Mesothelial cell of epicardium (in vitro differentiated cells): ENCODE data around the gene PDE2A. TPM values are rescaled to one million over a fixed set of nuclear protein-coding genes. Genes with fewer than 3 reads are reported as not detected.

Source experiments
- DNase-seq, 2 experiments: peaks; one replicate each; pipeline ENCODE4 v3.0.0; 2021; ENCODE audit warnings: low spot score in 2 of 2; ENCODE audit not compliant: unreplicated experiment in 2 of 2
- H3K27ac Mint-ChIP-seq: 2 replicates; pipeline ENCODE4 v1.8.0; 2021; ENCODE audit warnings: mixed read lengths
- H3K27me3 Mint-ChIP-seq: 2 replicates; pipeline ENCODE4 v1.8.0; 2021; ENCODE audit warnings: low read depth, mixed read lengths
- H3K36me3 Mint-ChIP-seq: 2 replicates; pipeline ENCODE4 v1.8.0; 2021; ENCODE audit warnings: mixed read lengths
- H3K4me1 Mint-ChIP-seq: 2 replicates; pipeline ENCODE4 v1.8.0; 2021; ENCODE audit warnings: mixed read lengths
- H3K4me3 Mint-ChIP-seq: 2 replicates; pipeline ENCODE4 v1.8.0; 2021; ENCODE audit warnings: mild to moderate bottlenecking, moderate library complexity, mixed read lengths
- H3K9me3 Mint-ChIP-seq: 2 replicates; pipeline ENCODE4 v1.8.0; 2021; ENCODE audit warnings: mixed read lengths
- total RNA-seq: library from RNA; stranded (reverse); gene quantifications from 3 replicates; pipeline ENCODE4 v1.2.1, GENCODE V29; 2021
- TF ChIP-seq, protein P1 (sequence below): fragments of 200-600 bp; sonication (generic); IDR thresholded peaks from one replicate; pipeline ENCODE4 v1.5.0; 2021; ENCODE audit warnings: antibody characterized with exemption; ENCODE audit not compliant: unreplicated experiment

Gene PDE2A
- total RNA-seq, 1 donor from 2014 or later: 1.1 TPM

- Mint-ChIP-seq H3K27ac (peak overlapping the region; percentile 39), H3K9me3 (no peaks in the 10 kb centered on the region), H3K36me3 (peaks cover 4% of the 10 kb centered on the region), H3K4me1 (peaks cover 8% of the 10 kb centered on the region), H3K27me3 (peaks cover 29% of the 10 kb centered on the region), H3K4me3 (no peak overlapping the region)
- TF ChIP-seq, protein P1, sequence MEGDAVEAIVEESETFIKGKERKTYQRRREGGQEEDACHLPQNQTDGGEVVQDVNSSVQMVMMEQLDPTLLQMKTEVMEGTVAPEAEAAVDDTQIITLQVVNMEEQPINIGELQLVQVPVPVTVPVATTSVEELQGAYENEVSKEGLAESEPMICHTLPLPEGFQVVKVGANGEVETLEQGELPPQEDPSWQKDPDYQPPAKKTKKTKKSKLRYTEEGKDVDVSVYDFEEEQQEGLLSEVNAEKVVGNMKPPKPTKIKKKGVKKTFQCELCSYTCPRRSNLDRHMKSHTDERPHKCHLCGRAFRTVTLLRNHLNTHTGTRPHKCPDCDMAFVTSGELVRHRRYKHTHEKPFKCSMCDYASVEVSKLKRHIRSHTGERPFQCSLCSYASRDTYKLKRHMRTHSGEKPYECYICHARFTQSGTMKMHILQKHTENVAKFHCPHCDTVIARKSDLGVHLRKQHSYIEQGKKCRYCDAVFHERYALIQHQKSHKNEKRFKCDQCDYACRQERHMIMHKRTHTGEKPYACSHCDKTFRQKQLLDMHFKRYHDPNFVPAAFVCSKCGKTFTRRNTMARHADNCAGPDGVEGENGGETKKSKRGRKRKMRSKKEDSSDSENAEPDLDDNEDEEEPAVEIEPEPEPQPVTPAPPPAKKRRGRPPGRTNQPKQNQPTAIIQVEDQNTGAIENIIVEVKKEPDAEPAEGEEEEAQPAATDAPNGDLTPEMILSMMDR: no peak
- no peak for DNase-seq
Measured at GRCh38 chr11:72682858-72683243, 8.6 kb upstream of the PDE2A start.

DNA sequence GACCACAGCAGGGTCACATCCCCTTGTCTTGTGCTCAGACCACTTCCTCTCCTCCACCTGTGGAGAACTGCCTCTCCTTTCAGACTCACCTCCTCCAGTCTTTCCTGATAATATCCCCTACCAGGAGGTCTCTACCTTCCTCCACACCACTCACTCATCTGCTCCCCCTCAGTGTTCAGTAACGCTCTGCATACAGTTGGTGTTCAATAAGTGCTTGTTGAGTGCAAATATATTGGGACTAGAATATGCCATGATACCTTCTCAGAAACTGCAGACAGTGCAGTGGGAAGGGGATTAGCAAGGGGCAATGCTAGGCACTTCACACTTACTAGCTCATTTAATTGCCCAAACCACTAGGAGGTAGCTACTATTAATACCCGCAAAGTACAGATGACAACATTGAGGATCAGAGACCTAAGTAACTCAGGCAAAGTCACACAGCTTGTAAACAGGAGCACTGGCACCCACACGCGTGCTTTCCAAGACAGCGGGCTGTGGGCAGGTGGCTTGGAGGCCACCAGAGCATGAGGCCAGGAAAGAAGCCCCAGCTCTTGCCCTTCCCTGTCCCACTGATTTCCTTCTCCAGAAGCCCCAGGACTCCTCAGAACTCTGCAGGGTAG lies 8.1 kb upstream of the PDE2A start:
- TF ChIP-seq, protein P1: no peak
- no peak overlapping the region for H3K27ac Mint-ChIP-seq
- no peak for DNase-seq
- peaks cover 34% of the 10 kb centered on the region for H3K27me3 Mint-ChIP-seq
- H3K4me1 Mint-ChIP-seq: peaks cover 8% of the 10 kb centered on the region
- H3K4me3 Mint-ChIP-seq: no peak overlapping the region
- H3K9me3 Mint-ChIP-seq: no peaks in the 10 kb centered on the region
- H3K36me3 Mint-ChIP-seq: peaks cover 4% of the 10 kb centered on the region

GRCh38 chr11:72681226-72682153 lies 7.3 kb upstream of the PDE2A start:
- H3K27ac Mint-ChIP-seq: no peak overlapping the region
- no peak for DNase-seq
- H3K27me3 Mint-ChIP-seq: peaks cover 43% of the 10 kb centered on the region
- H3K9me3 Mint-ChIP-seq: no peaks in the 10 kb centered on the region
- TF ChIP-seq, protein P1: no peak
- H3K4me3 Mint-ChIP-seq: no peak overlapping the region
- H3K36me3 Mint-ChIP-seq: no peaks in the 10 kb centered on the region
- H3K4me1 Mint-ChIP-seq: peaks cover 6% of the 10 kb centered on the region

GRCh38 chr11:72680624-72681158 lies 6.5 kb upstream of the PDE2A start:
- DNase-seq: no peak
- TF ChIP-seq, protein P1: no peak
- Mint-ChIP-seq H3K27ac (no peak overlapping the region), H3K9me3 (no peaks in the 10 kb centered on the region), H3K4me3 (no peak overlapping the region), H3K36me3 (no peaks in the 10 kb centered on the region), H3K4me1 (peaks cover 6% of the 10 kb centered on the region), H3K27me3 (peaks cover 51% of the 10 kb centered on the region)

GRCh38 chr11:72679869-72680268 lies 5.6 kb upstream of the PDE2A start:
- Mint-ChIP-seq H3K27me3 (peaks cover 59% of the 10 kb centered on the region), H3K9me3 (no peaks in the 10 kb centered on the region), H3K4me3 (no peak overlapping the region), H3K4me1 (peaks cover 6% of the 10 kb centered on the region), H3K27ac (no peak overlapping the region), H3K36me3 (no peaks in the 10 kb centered on the region)
- DNase-seq: no peak
- TF ChIP-seq, protein P1: no peak
